Body of pancreas (tissue), 4 donors: ENCODE data around the gene HTR2C.

Experiments used
- POLR2A ChIP-seq, 3 donors: fragments of 450-650 bp; IDR thresholded peaks; one replicate each; pipeline ENCODE4 v1.6.1; 2016; ENCODE audit warnings: antibody characterized with exemption in 3 of 3, mild to moderate bottlenecking in 2 of 3
- TF ChIP-seq, protein P1 (sequence below), 7 experiments: fragments of 450-650 bp in 4 of 7; fragments of 200-600 bp in 3 of 7; sonication (generic) in 3 of 7; IDR thresholded peaks; one replicate each; pipeline ENCODE4 v1.5.1; 2016 to 2019; ENCODE audit warnings: antibody characterized with exemption in 7 of 7

DNA sequence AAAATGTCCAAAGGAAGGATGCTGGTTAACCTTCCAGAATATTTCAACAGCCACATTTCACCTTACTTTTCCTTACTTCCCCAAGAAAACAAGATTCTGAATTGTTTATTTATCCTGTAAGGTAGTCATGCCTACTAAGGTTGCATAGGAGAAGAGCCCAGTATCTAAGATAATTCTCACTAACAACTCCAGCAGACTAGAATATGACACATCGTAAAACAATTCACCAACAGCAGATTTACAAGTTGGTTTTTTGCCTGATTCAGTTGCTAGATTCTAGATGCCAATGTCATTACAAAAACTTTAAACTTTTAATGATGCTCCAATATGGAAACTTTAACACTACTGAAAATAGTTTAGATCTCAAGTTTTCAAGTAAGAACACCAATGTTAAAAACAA is 257.2 kb downstream of the HTR2C start:
- TF ChIP-seq, protein P1, sequence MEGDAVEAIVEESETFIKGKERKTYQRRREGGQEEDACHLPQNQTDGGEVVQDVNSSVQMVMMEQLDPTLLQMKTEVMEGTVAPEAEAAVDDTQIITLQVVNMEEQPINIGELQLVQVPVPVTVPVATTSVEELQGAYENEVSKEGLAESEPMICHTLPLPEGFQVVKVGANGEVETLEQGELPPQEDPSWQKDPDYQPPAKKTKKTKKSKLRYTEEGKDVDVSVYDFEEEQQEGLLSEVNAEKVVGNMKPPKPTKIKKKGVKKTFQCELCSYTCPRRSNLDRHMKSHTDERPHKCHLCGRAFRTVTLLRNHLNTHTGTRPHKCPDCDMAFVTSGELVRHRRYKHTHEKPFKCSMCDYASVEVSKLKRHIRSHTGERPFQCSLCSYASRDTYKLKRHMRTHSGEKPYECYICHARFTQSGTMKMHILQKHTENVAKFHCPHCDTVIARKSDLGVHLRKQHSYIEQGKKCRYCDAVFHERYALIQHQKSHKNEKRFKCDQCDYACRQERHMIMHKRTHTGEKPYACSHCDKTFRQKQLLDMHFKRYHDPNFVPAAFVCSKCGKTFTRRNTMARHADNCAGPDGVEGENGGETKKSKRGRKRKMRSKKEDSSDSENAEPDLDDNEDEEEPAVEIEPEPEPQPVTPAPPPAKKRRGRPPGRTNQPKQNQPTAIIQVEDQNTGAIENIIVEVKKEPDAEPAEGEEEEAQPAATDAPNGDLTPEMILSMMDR (IDR thresholded peaks at IDR 0.05) = no peak
- no peak for TF ChIP-seq POLR2A (IDR thresholded peaks at IDR 0.05)
